CD14-positive monocyte (primary cell): Measurements from ENCODE around the gene FNIP1. TPM values are rescaled to one million over a fixed set of nuclear protein-coding genes. Genes with fewer than 3 reads are reported as not detected.

Experiments
- DNase-seq, 3 donors: peaks; one replicate each; pipeline ENCODE4 v3.0.0-alpha.2; 2011 to 2022
- H2AFZ ChIP-seq: 2 replicates; pipeline ENCODE4 v1.6.0; 2012; ENCODE audit warnings: mild to moderate bottlenecking, low read depth, low read length, inconsistent platforms; ENCODE audit not compliant: insufficient read depth, poor library complexity, severe bottlenecking
- H3K27ac ChIP-seq, 2 donors: 1 replicate in 1 of 2; 2 replicates in 1 of 2; pipeline ENCODE4 v1.5.1; 2012 to 2013; ENCODE audit warnings: low read length in 2 of 2, control low read depth in 1 of 2, inconsistent platforms in 1 of 2, low read depth in 1 of 2, mild to moderate bottlenecking in 1 of 2
- H3K27me3 ChIP-seq, 2 donors: one replicate each; pipeline versions ENCODE4 v1.6.0 to v1.6.1; 2011 to 2013; ENCODE audit warnings: low read length in 2 of 2; ENCODE audit not compliant: control insufficient read depth in 2 of 2, insufficient read depth in 2 of 2
- H3K36me3 ChIP-seq, 2 donors: replicated peaks in 1 of 2; 1 replicate in 1 of 2; 2 replicates in 1 of 2; pipeline versions ENCODE4 v1.5.1 to v1.6.1; 2012 to 2013; ENCODE audit warnings: low read length in 2 of 2, control low read depth in 1 of 2, inconsistent platforms in 1 of 2, mild to moderate bottlenecking in 1 of 2; ENCODE audit not compliant: insufficient read depth in 2 of 2, control insufficient read depth in 1 of 2
- H3K4me1 ChIP-seq, 2 donors: 1 replicate in 1 of 2; 2 replicates in 1 of 2; pipeline versions ENCODE4 v1.5.1 to v1.6.1; 2012 to 2013; ENCODE audit warnings: low read length in 2 of 2, control low read depth in 1 of 2, inconsistent platforms in 1 of 2, mild to moderate bottlenecking in 1 of 2, moderate library complexity in 1 of 2; ENCODE audit not compliant: insufficient read depth in 2 of 2, control insufficient read depth in 1 of 2
- H3K4me2 ChIP-seq: replicated peaks from 2 replicates; pipeline ENCODE3; 2012; ENCODE audit warnings: low read length, moderate library complexity, mild to moderate bottlenecking; ENCODE audit not compliant: poor library complexity, severe bottlenecking; ENCODE audit errors: extremely low read depth
- H3K4me3 ChIP-seq, 3 experiments: fragments of 200-600 bp in 1 of 3; sonication (generic) in 1 of 3; replicated peaks in 1 of 3; 1 replicate in 2 of 3; 2 replicates in 1 of 3; pipeline ENCODE4 v1.5.1; 2011 to 2013; ENCODE audit warnings: low read length in 3 of 3, mild to moderate bottlenecking in 3 of 3, control low read depth in 2 of 3, low read depth in 2 of 3, inconsistent platforms in 1 of 3, moderate library complexity in 1 of 3
- H3K79me2 ChIP-seq: 2 replicates; pipeline ENCODE4 v1.6.0; 2012; ENCODE audit warnings: mild to moderate bottlenecking, control low read depth, inconsistent platforms, low read length, moderate library complexity; ENCODE audit not compliant: insufficient read depth
- H3K9ac ChIP-seq: 2 replicates; pipeline ENCODE4 v1.6.0; 2017; ENCODE audit warnings: low read length, mild to moderate bottlenecking; ENCODE audit not compliant: insufficient read depth, poor library complexity, severe bottlenecking
- H3K9me3 ChIP-seq, 2 donors: replicated peaks in 1 of 2; 1 replicate in 1 of 2; 2 replicates in 1 of 2; pipeline versions ENCODE4 v1.5.1 to v1.6.1; 2012 to 2013; ENCODE audit warnings: low read length in 2 of 2, control low read depth in 1 of 2; ENCODE audit not compliant: control insufficient read depth in 1 of 2, insufficient read depth in 1 of 2
- H4K20me1 ChIP-seq: 2 replicates; pipeline ENCODE4 v1.6.0; 2012; ENCODE audit warnings: mild to moderate bottlenecking, low read length, control low read depth, moderate library complexity; ENCODE audit not compliant: insufficient read depth
- H3K27ac Mint-ChIP-seq, 7 donors: one replicate each; pipeline ENCODE4 v1.8.0; 2020; ENCODE audit warnings: mild to moderate bottlenecking in 7 of 7, mixed read lengths in 7 of 7, moderate library complexity in 6 of 7, inconsistent platforms in 2 of 7
- H3K27me3 Mint-ChIP-seq, 3 donors: one replicate each; pipeline ENCODE4 v1.8.0; 2021 to 2022; ENCODE audit warnings: low read depth in 3 of 3, mild to moderate bottlenecking in 3 of 3, mixed read lengths in 3 of 3, moderate library complexity in 3 of 3, inconsistent platforms in 1 of 3
- H3K36me3 Mint-ChIP-seq, 2 donors: one replicate each; pipeline ENCODE4 v1.8.0; 2020; ENCODE audit warnings: mixed read lengths in 2 of 2, inconsistent platforms in 1 of 2, mild to moderate bottlenecking in 1 of 2
- H3K4me1 Mint-ChIP-seq: one replicate; pipeline ENCODE4 v1.8.0; 2020; ENCODE audit warnings: mild to moderate bottlenecking, mixed read lengths
- H3K4me3 Mint-ChIP-seq, 2 donors: one replicate each; pipeline ENCODE4 v1.8.0; 2020; ENCODE audit warnings: mild to moderate bottlenecking in 2 of 2, mixed read lengths in 2 of 2, moderate library complexity in 1 of 2
- H3K9me3 Mint-ChIP-seq, 7 donors: one replicate each; pipeline ENCODE4 v1.8.0; 2020 to 2022; ENCODE audit warnings: mixed read lengths in 7 of 7, mild to moderate bottlenecking in 6 of 7, moderate library complexity in 6 of 7, inconsistent platforms in 2 of 7
- WGBS: methylation state at CpG from one replicate; pipeline ENCODE4 v1.1.5; 2013; ENCODE audit warnings: missing lambda C conversion rate; ENCODE audit not compliant: insufficient coverage; 5-methylcytosine and 5-hydroxymethylcytosine counted together
- intact Hi-C, 2 donors: fragments of 100-400 bp; cut with micrococcal nuclease; formaldehyde crosslinking; loops; one replicate each; pipeline versions ENCODE4 v1.15.0 to v1.15.1; 2023
- polyA plus RNA-seq, 3 donors: library from polyadenylated mRNA; depleted of rRNA in 1 of 3; unstranded in 2 of 3; stranded (reverse) in 1 of 3; fragments of 300-500 nt in 2 of 3; fragments of >200 nt in 1 of 3; fragmentation: Illumina TruSeq in 2 of 3; gene quantifications; 1 replicate in 2 of 3; 2 replicates in 1 of 3; pipeline ENCODE4 v1.2.3, GENCODE V29; 2012 to 2021
- TF ChIP-seq, protein P1 (sequence below): fragments of 200-600 bp; IDR thresholded peaks from one replicate; pipeline ENCODE4 v1.8.0; 2022; ENCODE audit warnings: antibody characterized with exemption, mild to moderate bottlenecking

Gene FNIP1
- polyA plus RNA-seq, 3 donors, result 13.6 to 17.3 (median 16.3) TPM

DNA sequence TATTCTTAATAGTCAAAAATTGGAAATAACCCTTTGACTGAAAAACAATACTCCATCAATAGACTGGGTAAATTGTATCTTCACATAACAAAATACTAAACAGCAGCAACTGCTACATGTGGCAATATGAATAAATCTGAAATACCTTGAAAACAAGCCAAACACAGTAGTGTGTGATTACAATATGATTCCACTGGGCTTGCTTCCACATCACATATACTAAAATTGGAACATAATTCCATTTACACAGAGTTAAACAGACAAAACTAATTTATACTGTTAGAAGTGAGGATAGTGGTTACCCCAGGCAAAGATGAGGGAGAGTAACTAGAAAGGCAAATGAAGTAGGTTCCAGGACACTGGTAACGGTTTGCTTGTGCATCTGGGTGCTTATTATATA lies 20.4 kb downstream of the FNIP1 start:
- Mint-ChIP-seq H3K36me3 (peaks cover 5% of the 10 kb centered on the region in 2 donors), H3K4me1 (peaks cover 16% of the 10 kb centered on the region), H3K27me3 (no peaks in the 10 kb centered on the region), H3K4me3 (no peak overlapping the region), H3K27ac (no peak overlapping the region), H3K9me3 (no peaks in the 10 kb centered on the region)
- intact Hi-C loops, result no loop called here
- H4K20me1 ChIP-seq, result peaks cover 89% of the 10 kb centered on the region
- no peak overlapping the region for H3K27ac ChIP-seq
- H3K4me1 ChIP-seq, result peaks cover 0 to 5% of the 10 kb centered on the region in 2 donors
- peaks cover 93% of the 10 kb centered on the region for H3K79me2 ChIP-seq
- no peaks in the 10 kb centered on the region for H3K9me3 ChIP-seq
- no peak overlapping the region for H3K9ac ChIP-seq
- no peak for DNase-seq
- no peak overlapping the region for H3K4me2 ChIP-seq
- no peak overlapping the region for H3K4me3 ChIP-seq
- TF ChIP-seq, protein P1, sequence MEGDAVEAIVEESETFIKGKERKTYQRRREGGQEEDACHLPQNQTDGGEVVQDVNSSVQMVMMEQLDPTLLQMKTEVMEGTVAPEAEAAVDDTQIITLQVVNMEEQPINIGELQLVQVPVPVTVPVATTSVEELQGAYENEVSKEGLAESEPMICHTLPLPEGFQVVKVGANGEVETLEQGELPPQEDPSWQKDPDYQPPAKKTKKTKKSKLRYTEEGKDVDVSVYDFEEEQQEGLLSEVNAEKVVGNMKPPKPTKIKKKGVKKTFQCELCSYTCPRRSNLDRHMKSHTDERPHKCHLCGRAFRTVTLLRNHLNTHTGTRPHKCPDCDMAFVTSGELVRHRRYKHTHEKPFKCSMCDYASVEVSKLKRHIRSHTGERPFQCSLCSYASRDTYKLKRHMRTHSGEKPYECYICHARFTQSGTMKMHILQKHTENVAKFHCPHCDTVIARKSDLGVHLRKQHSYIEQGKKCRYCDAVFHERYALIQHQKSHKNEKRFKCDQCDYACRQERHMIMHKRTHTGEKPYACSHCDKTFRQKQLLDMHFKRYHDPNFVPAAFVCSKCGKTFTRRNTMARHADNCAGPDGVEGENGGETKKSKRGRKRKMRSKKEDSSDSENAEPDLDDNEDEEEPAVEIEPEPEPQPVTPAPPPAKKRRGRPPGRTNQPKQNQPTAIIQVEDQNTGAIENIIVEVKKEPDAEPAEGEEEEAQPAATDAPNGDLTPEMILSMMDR, result no peak
- no CpG with 5 or more reads among the region's 1 CpG for WGBS
- no peak overlapping the region for H2AFZ ChIP-seq
- no peaks in the 10 kb centered on the region for H3K27me3 ChIP-seq
- no peaks in the 10 kb centered on the region for H3K36me3 ChIP-seq

DNA sequence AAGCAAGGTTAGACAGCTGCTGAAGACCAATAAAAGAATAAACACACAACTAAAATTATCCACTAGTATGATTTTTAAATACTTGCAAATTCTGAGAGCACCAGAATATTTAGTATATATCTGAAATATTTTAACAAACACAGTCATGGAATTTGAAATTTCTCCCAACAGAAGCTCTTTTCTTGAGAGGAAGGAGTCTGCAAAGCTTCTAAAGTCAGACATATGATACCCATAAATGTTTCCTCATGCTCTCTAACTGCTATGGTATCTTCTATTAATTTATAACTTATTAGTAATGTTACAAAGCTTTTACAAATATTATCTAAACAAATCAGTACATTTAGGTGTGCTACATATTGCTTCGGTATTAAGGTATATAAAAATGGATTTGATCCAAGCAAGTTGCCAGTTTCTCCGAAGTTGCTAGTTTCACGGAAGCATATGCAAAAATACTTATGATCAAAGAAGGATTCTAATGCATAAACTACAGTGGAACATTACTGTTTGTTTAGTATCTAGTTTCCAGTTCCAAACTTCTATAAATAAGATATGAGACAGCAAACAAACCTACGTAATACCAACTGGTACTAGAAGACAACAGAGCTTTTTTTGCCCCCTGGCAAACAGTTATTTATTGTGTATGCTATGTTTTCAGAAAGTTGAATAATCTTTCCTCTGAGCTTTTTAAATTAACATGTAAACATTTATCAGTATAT lies 22.0 kb downstream of the FNIP1 start:
- no CpG with 5 or more reads among the region's 4 CpGs for WGBS

More for the DNA sequence above, 22.0 kb downstream of the FNIP1 start:
- Histone ChIP-seq H3K27me3 (no peaks in the 10 kb centered on the region), H3K79me2 (peaks cover 93% of the 10 kb centered on the region), H3K4me1 (peaks cover 0 to 9% of the 10 kb centered on the region in 2 donors), H3K4me2 (no peak overlapping the region), H2AFZ (no peak overlapping the region), H3K27ac (no peak overlapping the region), H3K36me3 (no peaks in the 10 kb centered on the region), H3K9ac (no peak overlapping the region), H4K20me1 (peaks cover 90% of the 10 kb centered on the region), H3K4me3 (no peak overlapping the region), H3K9me3 (no peaks in the 10 kb centered on the region)
- Mint-ChIP-seq H3K4me3 (no peak overlapping the region), H3K27me3 (no peaks in the 10 kb centered on the region), H3K36me3 (peaks cover 5% of the 10 kb centered on the region in 2 donors), H3K9me3 (no peaks in the 10 kb centered on the region), H3K27ac (no peak overlapping the region), H3K4me1 (peaks cover 19% of the 10 kb centered on the region)
- DNase-seq, result no peak
- TF ChIP-seq, protein P1, result no peak
- intact Hi-C loops, result no loop called here
